Transverse colon (tissue), 4 donors: ENCODE results near the gene SPECC1. TPM values are rescaled to one million over a fixed set of nuclear protein-coding genes. Genes with fewer than 3 reads are reported as not detected.

Experiments
- DNase-seq: peaks from one replicate; pipeline ENCODE4 v3.0.0-alpha.2; 2019
- H3K27ac ChIP-seq, 4 donors: fragments of 200-600 bp; sonication (generic); 2 replicates each; pipeline ENCODE4 v1.5.1; 2016 to 2018; ENCODE audit warnings: inconsistent platforms in 4 of 4
- H3K27me3 ChIP-seq: fragments of 200-600 bp; sonication (generic); 2 replicates; pipeline ENCODE4 v1.5.1; 2017; ENCODE audit warnings: inconsistent platforms
- H3K36me3 ChIP-seq, 4 donors: fragments of 200-600 bp; sonication (generic); 2 replicates each; pipeline ENCODE4 v1.5.1; 2017 to 2019; ENCODE audit warnings: inconsistent platforms in 4 of 4
- H3K4me1 ChIP-seq, 4 donors: fragments of 200-600 bp; sonication (generic); 2 replicates each; pipeline ENCODE4 v1.5.1; 2017 to 2020; ENCODE audit warnings: inconsistent platforms in 4 of 4
- H3K4me3 ChIP-seq, 4 donors: fragments of 200-600 bp; sonication (generic); 1 replicate in 1 of 4; 2 replicates in 3 of 4; pipeline versions ENCODE4 v1.5.1 to v1.6.1; 2017 to 2019; ENCODE audit warnings: inconsistent platforms in 4 of 4
- H3K9me3 ChIP-seq, 2 donors: fragments of 200-600 bp; sonication (generic); 2 replicates each; pipeline ENCODE4 v1.5.1; 2017 to 2019; ENCODE audit warnings: inconsistent platforms in 2 of 2
- EP300 ChIP-seq: sonication (generic); formaldehyde crosslinking; IDR thresholded peaks from one replicate; pipeline ENCODE4 v1.6.1; 2017; ENCODE audit warnings: antibody characterized with exemption, low read depth
- POLR2A ChIP-seq: fragments of 450-650 bp; IDR thresholded peaks from one replicate; pipeline ENCODE4 v1.6.1; 2016; ENCODE audit warnings: antibody characterized with exemption, mild to moderate bottlenecking, moderate library complexity
- POLR2AphosphoS5 ChIP-seq, 3 donors: sonication (generic); formaldehyde crosslinking; IDR thresholded peaks; one replicate each; pipeline ENCODE4 v1.6.1; 2016; ENCODE audit warnings: antibody characterized with exemption in 3 of 3
- WGBS, 2 donors: methylation state at CpG; one replicate each; pipeline ENCODE4 v1.1.5; 2018; ENCODE audit warnings: low coverage in 1 of 2; 5-methylcytosine and 5-hydroxymethylcytosine counted together
- in situ Hi-C, 4 donors: fragments of 200-750 bp; cut with MboI; loops; one replicate each; pipeline versions ENCODE4 v1.15.0 to v1.15.1; 2017; ENCODE audit warnings: low sequenced_read_pairs in 3 of 4, low pct_ligation_motif_present in 1 of 4, low pct_unique_long_range_greater_than_20kb in 1 of 4
- intact Hi-C: fragments of 100-400 bp; cut with DNase I; formaldehyde crosslinking; loops from one replicate; pipeline ENCODE4 v1.15.1; 2023; ENCODE audit warnings: low total_unique reads
- total RNA-seq, 4 donors: library from RNA; depleted of rRNA; stranded (reverse); fragments of >200 nt; gene quantifications; one replicate each; pipeline ENCODE4 v1.1.0, GENCODE V29; 2016
- TF ChIP-seq, protein P1 (sequence below), 5 experiments: fragments of 200-600 bp in 3 of 5; fragments of 450-650 bp in 2 of 5; sonication (generic) in 3 of 5; IDR thresholded peaks; 1 replicate in 2 of 5; 2 replicates in 3 of 5; pipeline ENCODE4 v1.5.1; 2016 to 2017; ENCODE audit warnings: antibody characterized with exemption in 5 of 5, inconsistent platforms in 3 of 5, mild to moderate bottlenecking in 2 of 5, moderate library complexity in 1 of 5

Gene SPECC1
- total RNA-seq, 4 donors from 2014 or later = 117 to 141 (median 125) TPM

DNA sequence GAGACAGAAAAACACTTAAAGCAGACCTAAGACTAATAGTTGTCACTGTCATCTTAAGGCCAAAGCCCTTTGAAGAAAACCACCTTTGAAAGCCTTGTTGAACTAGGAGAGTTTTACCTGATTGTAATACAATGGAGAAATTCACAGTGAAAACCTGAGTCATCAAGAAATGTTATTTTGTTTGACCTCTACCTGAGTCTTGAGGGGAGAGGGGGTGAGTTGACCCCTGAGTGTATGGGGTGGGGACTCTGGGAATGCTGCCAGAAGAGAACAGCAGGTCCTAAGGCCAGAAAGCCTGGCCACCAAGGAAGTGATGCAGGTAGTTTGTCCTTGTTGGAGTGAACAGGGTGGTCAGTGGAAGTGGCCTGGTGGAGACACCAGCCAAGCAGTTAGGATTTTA, 204.3 kb downstream of the SPECC1 start:
- TF ChIP-seq EP300 = no peak
- TF ChIP-seq, protein P1, sequence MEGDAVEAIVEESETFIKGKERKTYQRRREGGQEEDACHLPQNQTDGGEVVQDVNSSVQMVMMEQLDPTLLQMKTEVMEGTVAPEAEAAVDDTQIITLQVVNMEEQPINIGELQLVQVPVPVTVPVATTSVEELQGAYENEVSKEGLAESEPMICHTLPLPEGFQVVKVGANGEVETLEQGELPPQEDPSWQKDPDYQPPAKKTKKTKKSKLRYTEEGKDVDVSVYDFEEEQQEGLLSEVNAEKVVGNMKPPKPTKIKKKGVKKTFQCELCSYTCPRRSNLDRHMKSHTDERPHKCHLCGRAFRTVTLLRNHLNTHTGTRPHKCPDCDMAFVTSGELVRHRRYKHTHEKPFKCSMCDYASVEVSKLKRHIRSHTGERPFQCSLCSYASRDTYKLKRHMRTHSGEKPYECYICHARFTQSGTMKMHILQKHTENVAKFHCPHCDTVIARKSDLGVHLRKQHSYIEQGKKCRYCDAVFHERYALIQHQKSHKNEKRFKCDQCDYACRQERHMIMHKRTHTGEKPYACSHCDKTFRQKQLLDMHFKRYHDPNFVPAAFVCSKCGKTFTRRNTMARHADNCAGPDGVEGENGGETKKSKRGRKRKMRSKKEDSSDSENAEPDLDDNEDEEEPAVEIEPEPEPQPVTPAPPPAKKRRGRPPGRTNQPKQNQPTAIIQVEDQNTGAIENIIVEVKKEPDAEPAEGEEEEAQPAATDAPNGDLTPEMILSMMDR (IDR thresholded peaks at IDR 0.05) = no peak
- TF ChIP-seq POLR2AphosphoS5 (IDR thresholded peaks at IDR 0.05) = no peak
- no peak for TF ChIP-seq POLR2A
- intact Hi-C loops = no loop called here

GRCh38 chr17:20214794-20215193, 205.6 kb downstream of the SPECC1 start:
- no peak for TF ChIP-seq POLR2A
- TF ChIP-seq EP300 = no peak
- TF ChIP-seq, protein P1 (IDR thresholded peaks at IDR 0.05) = no peak
- TF ChIP-seq POLR2AphosphoS5 (IDR thresholded peaks at IDR 0.05) = no peak
- H3K27me3 ChIP-seq = no peaks in the 10 kb centered on the region
- H3K4me3 ChIP-seq = no peak overlapping the region
- WGBS, 2 donors = 92% methylated on average over 8 of the region's 8 CpGs; no CpG with 5 or more reads in 1 of the 2 donors
- no peaks in the 10 kb centered on the region for H3K9me3 ChIP-seq
- H3K36me3 ChIP-seq = no peaks in the 10 kb centered on the region
- intact Hi-C loops = no loop called here
- peaks cover 0 to 11% (median 0%) of the 10 kb centered on the region in 4 donors for H3K4me1 ChIP-seq
- no peak overlapping the region for H3K27ac ChIP-seq
- in situ Hi-C loops = loop anchor here in 1 of 4 donors (10.0 kb wide), 1 partner anchor 60 kb away; no protein-coding TSS in a partner anchor
- DNase-seq = no peak

More for the DNA sequence above, 204.3 kb downstream of the SPECC1 start:
- Histone ChIP-seq H3K27me3 (no peaks in the 10 kb centered on the region), H3K27ac (no peak overlapping the region), H3K4me3 (no peak overlapping the region), H3K4me1 (peaks cover 0 to 8% (median 0%) of the 10 kb centered on the region in 4 donors), H3K36me3 (no peaks in the 10 kb centered on the region), H3K9me3 (no peaks in the 10 kb centered on the region)
- in situ Hi-C loops = loop anchor here in 1 of 4 donors (10.0 kb wide), 1 partner anchor 59 kb away; no protein-coding TSS in a partner anchor
- DNase-seq = no peak

GRCh38 chr17:20216154-20216815, 207.1 kb downstream of the SPECC1 start:
- TF ChIP-seq EP300 (no peak), POLR2A (no peak), POLR2AphosphoS5 (IDR thresholded peaks at IDR 0.05) (no peak)
- TF ChIP-seq, protein P1 (IDR thresholded peaks at IDR 0.05) = no peak
- no peak overlapping the region for H3K27ac ChIP-seq
- H3K4me3 ChIP-seq = no peak overlapping the region
- in situ Hi-C loops = loop anchor here in 1 of 4 donors (10.0 kb wide), 1 partner anchor 61 kb away; no protein-coding TSS in a partner anchor
- no peak for DNase-seq
- WGBS, 2 donors = 78% methylated on average over 3 to 6 of the region's 6 CpGs
- intact Hi-C loops = no loop called here
- no peaks in the 10 kb centered on the region for H3K36me3 ChIP-seq
- no peaks in the 10 kb centered on the region for H3K9me3 ChIP-seq
- H3K27me3 ChIP-seq = no peaks in the 10 kb centered on the region
- H3K4me1 ChIP-seq = peaks cover 0 to 11% (median 0%) of the 10 kb centered on the region in 4 donors

DNA sequence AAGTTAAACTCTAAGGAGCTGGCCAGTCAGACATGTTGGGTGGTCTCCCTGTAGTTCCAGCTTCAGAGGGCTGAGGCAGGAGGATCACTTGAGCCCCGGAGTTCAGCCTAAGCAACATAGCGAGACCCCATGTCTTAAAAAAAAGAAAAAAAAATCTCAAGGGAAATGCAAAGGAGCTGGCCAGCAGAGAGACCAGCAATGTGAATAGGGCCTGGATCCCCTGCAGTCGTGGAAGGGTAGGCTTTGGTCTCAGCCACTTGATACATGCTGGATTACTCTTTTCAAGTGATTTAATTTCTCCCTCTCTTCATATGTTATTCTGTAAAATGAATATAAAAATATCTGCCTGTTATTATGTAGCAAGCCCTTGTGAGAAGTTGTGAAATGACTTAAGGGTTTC, 207.7 kb downstream of the SPECC1 start:
- Histone ChIP-seq H3K4me3 (no peak overlapping the region), H3K27me3 (no peaks in the 10 kb centered on the region), H3K36me3 (no peaks in the 10 kb centered on the region), H3K27ac (no peak overlapping the region), H3K4me1 (peaks cover 0 to 11% (median 0%) of the 10 kb centered on the region in 4 donors), H3K9me3 (no peaks in the 10 kb centered on the region)
- no peak for DNase-seq
- intact Hi-C loops (no loop called here), in situ Hi-C loops (loop anchor here in 1 of 4 donors (10.0 kb wide), 1 partner anchor 62 kb away; no protein-coding TSS in a partner anchor)
- WGBS, 2 donors = 73 to 89% methylated on average over 3 of the region's 3 CpGs
- TF ChIP-seq, protein P1 (IDR thresholded peaks at IDR 0.05) = no peak
- TF ChIP-seq EP300 = no peak
- TF ChIP-seq POLR2A = no peak
- TF ChIP-seq POLR2AphosphoS5 (IDR thresholded peaks at IDR 0.05) = no peak
